H9 (cell line): Measurements from ENCODE around the gene VIPR2. TPM values are rescaled to one million over a fixed set of nuclear protein-coding genes. Genes with fewer than 3 reads are reported as not detected.

Experiments used
- DNase-seq: peaks from one replicate; pipeline ENCODE4 v3.0.0-alpha.2; 2017
- H2AFZ ChIP-seq: one replicate; pipeline ENCODE4 v1.6.1; 2013; ENCODE audit warnings: mild to moderate bottlenecking, low read length, control low read depth, moderate library complexity
- H2AK5ac ChIP-seq: 2 replicates; pipeline ENCODE4 v1.6.1; 2013; ENCODE audit warnings: low read length, control low read depth, mixed read lengths; ENCODE audit not compliant: insufficient read length
- H2BK120ac ChIP-seq: one replicate; pipeline ENCODE4 v1.6.1; 2013; ENCODE audit warnings: low read depth, mild to moderate bottlenecking, low read length, control low read depth, inconsistent platforms; ENCODE audit not compliant: poor library complexity, severe bottlenecking
- H2BK12ac ChIP-seq: 2 replicates; pipeline ENCODE4 v1.6.1; 2013; ENCODE audit warnings: low read length, control low read depth, mixed read lengths, low read depth; ENCODE audit not compliant: insufficient read length
- H2BK15ac ChIP-seq: 2 replicates; pipeline ENCODE4 v1.6.1; 2013; ENCODE audit warnings: low read depth, low read length, control low read depth
- H2BK20ac ChIP-seq: one replicate; pipeline ENCODE4 v1.6.1; 2013; ENCODE audit warnings: low read depth, mild to moderate bottlenecking, low read length, control low read depth, inconsistent platforms; ENCODE audit not compliant: poor library complexity, severe bottlenecking
- H2BK5ac ChIP-seq: 2 replicates; pipeline ENCODE4 v1.6.1; 2013; ENCODE audit warnings: low read length, control low read depth, mixed read lengths; ENCODE audit not compliant: insufficient read length
- H3K14ac ChIP-seq: 2 replicates; pipeline ENCODE4 v1.6.1; 2013; ENCODE audit warnings: low read length, control low read depth; ENCODE audit not compliant: insufficient read depth
- H3K18ac ChIP-seq: 2 replicates; pipeline ENCODE4 v1.6.1; 2013; ENCODE audit warnings: low read depth, mild to moderate bottlenecking, mixed read lengths, low read length, control low read depth; ENCODE audit not compliant: insufficient read length
- H3K23ac ChIP-seq: 2 replicates; pipeline ENCODE4 v1.6.1; 2013; ENCODE audit warnings: low read length, control low read depth, mixed read lengths, low read depth; ENCODE audit not compliant: insufficient read length
- H3K23me2 ChIP-seq: 2 replicates; pipeline ENCODE4 v1.6.1; 2013; ENCODE audit warnings: low read depth, mild to moderate bottlenecking, mixed read lengths, low read length, control low read depth; ENCODE audit not compliant: insufficient read length, poor library complexity, severe bottlenecking
- H3K27ac ChIP-seq: 2 replicates; pipeline ENCODE4 v1.5.1; 2013; ENCODE audit warnings: low read length, control low read depth, mixed read lengths, low read depth; ENCODE audit not compliant: insufficient read length
- H3K27me3 ChIP-seq: 2 replicates; pipeline ENCODE4 v1.6.1; 2013; ENCODE audit warnings: low read length, control low read depth, inconsistent platforms; ENCODE audit not compliant: insufficient read depth
- H3K4ac ChIP-seq: 2 replicates; pipeline ENCODE4 v1.6.1; 2013; ENCODE audit warnings: low read depth, mild to moderate bottlenecking, control low read depth, inconsistent platforms, low read length, moderate library complexity
- H3K4me1 ChIP-seq: 2 replicates; pipeline ENCODE4 v1.6.1; 2013; ENCODE audit warnings: low read length, control low read depth, inconsistent platforms; ENCODE audit not compliant: insufficient read depth
- H3K4me2 ChIP-seq: 2 replicates; pipeline ENCODE4 v1.6.1; 2013; ENCODE audit warnings: low read length, control low read depth, mixed read lengths; ENCODE audit not compliant: insufficient read length, insufficient read depth
- H3K56ac ChIP-seq: 2 replicates; pipeline ENCODE4 v1.6.1; 2013; ENCODE audit warnings: low read depth, mild to moderate bottlenecking, mixed read lengths, low read length, control low read depth; ENCODE audit not compliant: insufficient read length
- H3K79me1 ChIP-seq: 2 replicates; pipeline ENCODE4 v1.6.1; 2013; ENCODE audit warnings: low read depth, mild to moderate bottlenecking, moderate library complexity, low read length, control low read depth, inconsistent platforms; ENCODE audit not compliant: insufficient read depth, poor library complexity, severe bottlenecking
- H3K79me2 ChIP-seq: 2 replicates; pipeline ENCODE4 v1.6.1; 2013; ENCODE audit warnings: low read length, control low read depth, inconsistent platforms; ENCODE audit not compliant: insufficient read depth
- H3K9ac ChIP-seq: 2 replicates; pipeline ENCODE4 v1.6.1; 2013; ENCODE audit warnings: low read length, control low read depth, mixed read lengths; ENCODE audit not compliant: insufficient read length; ENCODE audit errors: extremely low read depth
- H3K9me3 ChIP-seq: one replicate; pipeline ENCODE4 v1.6.1; 2013; ENCODE audit warnings: low read depth, low read length, inconsistent platforms; ENCODE audit not compliant: control insufficient read depth
- H3T11ph ChIP-seq: one replicate; pipeline ENCODE4 v1.6.1; 2013; ENCODE audit warnings: mild to moderate bottlenecking, low read length, control low read depth, inconsistent platforms
- H4K20me1 ChIP-seq: one replicate; pipeline ENCODE4 v1.6.1; 2013; ENCODE audit not compliant: control insufficient read depth, insufficient read length, insufficient read depth
- H4K5ac ChIP-seq: 2 replicates; pipeline ENCODE4 v1.6.1; 2013; ENCODE audit warnings: low read depth, mild to moderate bottlenecking, mixed read lengths, low read length, control low read depth; ENCODE audit not compliant: insufficient read length
- H4K8ac ChIP-seq: replicated peaks from 2 replicates; pipeline ENCODE4 v1.6.1; 2013; ENCODE audit warnings: low read length, control low read depth, mixed read lengths, low read depth; ENCODE audit not compliant: insufficient read length
- H4K91ac ChIP-seq: 2 replicates; pipeline ENCODE4 v1.6.1; 2013; ENCODE audit warnings: low read depth, mild to moderate bottlenecking, moderate library complexity, mixed read lengths, low read length, control low read depth; ENCODE audit not compliant: insufficient read length
- H3K27ac Mint-ChIP-seq, 3 experiments: 2 replicates in 2 of 3; 3 replicates in 1 of 3; pipeline ENCODE4 v1.8.0; 2020 to 2021; ENCODE audit warnings: mixed read lengths in 3 of 3, mild to moderate bottlenecking in 1 of 3, moderate library complexity in 1 of 3
- H3K27me3 Mint-ChIP-seq: 2 replicates; pipeline ENCODE4 v1.8.0; 2021; ENCODE audit warnings: low read depth, mild to moderate bottlenecking, moderate library complexity, mixed read lengths
- H3K36me3 Mint-ChIP-seq, 3 experiments: 2 replicates in 2 of 3; 3 replicates in 1 of 3; pipeline ENCODE4 v1.8.0; 2020 to 2021; ENCODE audit warnings: low read depth in 3 of 3, mixed read lengths in 3 of 3; ENCODE audit not compliant: insufficient read depth in 1 of 3
- H3K4me1 Mint-ChIP-seq, 2 experiments: 2 replicates each; pipeline ENCODE4 v1.8.0; 2020; ENCODE audit warnings: mixed read lengths in 2 of 2
- H3K4me3 Mint-ChIP-seq, 2 experiments: 2 replicates in 1 of 2; 3 replicates in 1 of 2; pipeline ENCODE4 v1.8.0; 2020 to 2021; ENCODE audit warnings: mild to moderate bottlenecking in 2 of 2, mixed read lengths in 2 of 2, moderate library complexity in 1 of 2
- H3K9me3 Mint-ChIP-seq, 2 experiments: 2 replicates in 1 of 2; 3 replicates in 1 of 2; pipeline ENCODE4 v1.8.0; 2020; ENCODE audit warnings: mild to moderate bottlenecking in 2 of 2, mixed read lengths in 2 of 2, moderate library complexity in 1 of 2
- CTCF ChIP-seq: fragments of 200-600 bp; sonication (generic); conservative IDR thresholded peaks from 3 replicates; pipeline ENCODE4 v1.8.0; 2021; ENCODE audit warnings: antibody characterized with exemption, mild to moderate bottlenecking
- WGBS: extraction: QIAGEN DNeasy Blood & Tissue Kit; methylation state at CpG from one replicate; pipeline ENCODE4 v1.1.7; 2013; ENCODE audit warnings: missing lambda C conversion rate, low lambda C conversion rate, mixed read lengths; ENCODE audit not compliant: insufficient read length; ENCODE audit errors: extremely low coverage; 5-methylcytosine and 5-hydroxymethylcytosine counted together
- total RNA-seq: library from RNA; stranded (reverse); gene quantifications from 2 replicates; pipeline ENCODE4 v1.2.1, GENCODE V29; 2021

The VIPR2 gene
- total RNA-seq, 1 experiment from 2014 or later, result 1.6 TPM

DNA sequence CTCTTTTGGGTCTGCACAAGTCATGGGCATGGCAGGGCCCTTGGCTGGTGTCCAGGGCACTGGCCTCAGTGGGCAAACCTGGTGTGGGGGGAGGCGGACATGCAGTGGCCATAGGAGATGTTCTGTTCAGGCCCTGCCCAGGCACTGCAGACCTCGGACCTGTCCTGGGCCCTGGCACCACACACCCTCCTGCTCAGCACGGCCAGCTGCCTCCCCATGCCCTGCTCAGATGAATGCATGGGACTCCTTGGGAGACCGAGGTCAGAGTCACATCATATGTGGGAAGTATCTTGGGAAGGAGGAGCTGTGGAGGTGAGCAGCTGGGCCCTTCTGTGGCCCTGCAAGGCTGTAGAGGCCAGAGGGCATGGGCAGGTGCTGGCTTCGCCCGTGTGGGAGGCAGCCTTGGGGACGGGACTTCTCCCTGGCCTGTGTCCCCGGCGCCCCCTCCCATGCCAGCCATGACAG lies 130.8 kb downstream of the VIPR2 start:
- no peaks in the 10 kb centered on the region for H3K4me1 ChIP-seq
- H3K27me3 Mint-ChIP-seq, result peaks cover 7% of the 10 kb centered on the region
- no CpG with 5 or more reads among the region's 9 CpGs for WGBS

More for the DNA sequence above, 130.8 kb downstream of the VIPR2 start:
- Histone ChIP-seq H3K23ac (no peak overlapping the region), H2BK120ac (no peak overlapping the region), H2BK12ac (no peak overlapping the region), H3K4ac (no peak overlapping the region), H3K4me2 (no peak overlapping the region), H4K20me1 (no peaks in the 10 kb centered on the region), H2AFZ (no peak overlapping the region), H3K56ac (no peak overlapping the region), H3K9ac (no peak overlapping the region), H3K27ac (no peak overlapping the region), H2BK20ac (no peak overlapping the region), H3K79me1 (no peaks in the 10 kb centered on the region), H3T11ph (no peak overlapping the region), H2AK5ac (no peak overlapping the region), H4K91ac (no peak overlapping the region), H3K23me2 (no peaks in the 10 kb centered on the region), H3K9me3 (no peaks in the 10 kb centered on the region), H3K27me3 (no peaks in the 10 kb centered on the region), H3K79me2 (no peaks in the 10 kb centered on the region), H3K18ac (no peak overlapping the region), H4K8ac (no peak overlapping the region), H2BK5ac (no peak overlapping the region), H2BK15ac (no peak overlapping the region), H4K5ac (no peak overlapping the region), H3K14ac (no peak overlapping the region)
- no peak for DNase-seq
- peaks cover 7 to 8% of the 10 kb centered on the region in 2 experiments; a peak in 4 of 5 replicates for H3K9me3 Mint-ChIP-seq
- H3K4me1 Mint-ChIP-seq, result peaks cover 24 to 26% of the 10 kb centered on the region in 2 experiments
- TF ChIP-seq CTCF, result no peak
- H3K4me3 Mint-ChIP-seq, result no peak overlapping the region
- H3K36me3 Mint-ChIP-seq, result peaks cover 0 to 8% (median 0%) of the 10 kb centered on the region in 3 experiments; a peak in 2 of 7 replicates
- no peak overlapping the region for H3K27ac Mint-ChIP-seq
